Globus pallidus (tissue), 1 donor: ENCODE measurements around the gene ZSCAN20.
A peak's percentile ranks its signal among the peaks of the same experiment; 100 is the strongest.

Experiments used
- DNase-seq: peaks from one replicate; pipeline ENCODE4 v3.0.0-alpha.2; 2015; ENCODE audit warnings: low spot score

Gene ZSCAN20

DNA sequence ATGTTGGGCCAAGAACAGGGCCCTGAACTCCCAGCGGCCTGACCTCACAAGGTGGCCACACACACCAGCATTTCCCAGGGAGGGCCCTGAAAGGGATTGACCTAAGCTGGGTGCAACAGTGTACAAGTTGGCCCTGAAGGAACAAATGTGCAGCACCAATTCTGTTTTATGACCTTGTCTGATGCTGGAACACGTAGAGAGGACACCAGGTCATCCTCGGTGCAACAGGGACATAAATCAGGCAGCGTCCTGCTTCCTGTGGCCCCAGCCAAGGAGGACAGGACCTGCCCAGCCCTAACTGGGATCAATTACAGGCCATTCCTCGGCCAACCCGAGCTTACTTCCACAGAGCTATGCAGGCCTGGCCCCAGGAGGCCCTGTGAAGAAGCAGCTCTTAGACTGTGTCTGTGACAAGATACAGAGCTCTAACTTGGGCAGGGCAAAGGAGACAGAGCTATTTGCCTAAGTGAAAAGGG is 28.7 kb upstream of the ZSCAN20 start:
- DNase-seq, result no peak

GRCh38 chr1:33445108-33445507 is 27.3 kb upstream of the ZSCAN20 start:
- DNase-seq, result no peak

DNA sequence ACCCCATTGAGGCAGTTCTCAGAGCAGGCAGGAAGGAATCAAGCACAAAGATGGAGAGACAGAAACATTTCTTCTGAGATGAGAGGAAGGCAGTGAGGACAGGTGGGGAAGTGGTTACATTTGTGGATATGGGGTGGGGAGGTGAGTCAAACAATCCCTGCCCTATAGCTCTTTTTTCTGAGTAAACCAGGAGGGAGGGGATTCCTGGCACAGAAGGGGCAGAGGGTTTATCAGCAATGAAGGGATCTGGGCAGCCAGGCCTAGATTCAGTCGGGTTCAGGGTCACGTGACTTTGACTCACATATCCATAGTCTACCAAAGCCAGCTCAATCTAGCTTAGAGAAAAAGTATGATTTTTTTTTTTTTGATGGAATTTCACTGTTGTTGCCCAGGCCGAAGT is 25.9 kb upstream of the ZSCAN20 start:
- no peak for DNase-seq

GRCh38 chr1:33454646-33455282 is 17.7 kb upstream of the ZSCAN20 start:
- no peak for DNase-seq

- DNase-seq, result peak; percentile 74
Observed at GRCh38 chr1:33455539-33456501, 16.6 kb upstream of the ZSCAN20 start.

GRCh38 chr1:33456502-33456886 is 16.0 kb upstream of the ZSCAN20 start:
- DNase-seq, result no peak

- DNase-seq, result no peak
Observed at GRCh38 chr1:33459691-33460090, 12.8 kb upstream of the ZSCAN20 start.

DNA sequence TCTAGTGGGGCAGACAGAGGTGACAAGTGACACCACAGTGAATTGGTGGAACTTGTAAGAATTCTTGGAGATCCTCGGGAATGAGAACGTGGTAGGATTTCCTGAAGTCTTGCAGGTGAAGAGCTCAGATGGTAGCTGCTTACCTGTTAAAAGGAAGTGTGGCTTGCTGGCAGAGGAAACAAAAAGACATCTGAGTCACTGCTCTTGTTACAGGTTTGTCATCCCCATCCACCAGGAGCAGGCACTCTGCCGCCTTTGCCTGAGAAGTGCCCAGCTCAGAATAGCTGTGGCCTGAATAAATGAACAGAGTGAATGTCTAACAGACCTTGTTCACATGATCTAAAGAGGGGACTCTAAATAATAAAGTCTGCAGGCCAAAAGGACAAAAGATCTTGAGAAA is 12.3 kb upstream of the ZSCAN20 start:
- no peak for DNase-seq

DNA sequence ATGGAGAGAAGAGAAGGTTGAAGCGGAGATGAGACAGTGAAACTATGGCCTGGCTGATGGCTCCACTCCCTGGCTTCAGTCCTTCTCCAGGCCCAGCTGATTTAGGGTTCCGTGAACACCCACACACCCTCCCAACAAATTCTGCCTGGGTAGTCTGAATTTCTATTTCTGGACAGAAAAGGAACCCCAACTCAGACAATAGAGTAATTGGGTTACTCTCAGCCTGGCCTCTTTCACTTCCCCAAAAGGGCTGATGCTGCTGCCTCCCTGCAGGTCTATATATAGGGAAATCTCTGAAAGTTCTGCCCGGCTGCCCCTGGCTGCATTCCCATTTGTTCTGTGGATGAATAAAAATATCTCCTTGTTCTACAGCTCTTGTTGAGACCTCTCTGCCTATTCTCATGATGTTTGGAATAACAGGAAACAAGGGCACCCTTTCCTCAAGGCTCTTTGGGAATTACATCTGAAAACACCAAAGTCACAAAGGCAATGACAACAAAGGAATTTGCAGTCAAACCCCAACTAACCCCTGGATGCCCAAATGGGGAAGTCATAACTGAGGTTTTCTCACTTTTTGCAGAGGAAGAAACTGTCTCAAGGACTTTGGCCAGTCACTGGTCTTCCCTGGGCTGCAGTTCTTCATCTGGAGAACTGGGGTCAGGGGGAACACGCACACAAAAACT is 11.4 kb upstream of the ZSCAN20 start:
- peak; percentile 69 for DNase-seq

DNA sequence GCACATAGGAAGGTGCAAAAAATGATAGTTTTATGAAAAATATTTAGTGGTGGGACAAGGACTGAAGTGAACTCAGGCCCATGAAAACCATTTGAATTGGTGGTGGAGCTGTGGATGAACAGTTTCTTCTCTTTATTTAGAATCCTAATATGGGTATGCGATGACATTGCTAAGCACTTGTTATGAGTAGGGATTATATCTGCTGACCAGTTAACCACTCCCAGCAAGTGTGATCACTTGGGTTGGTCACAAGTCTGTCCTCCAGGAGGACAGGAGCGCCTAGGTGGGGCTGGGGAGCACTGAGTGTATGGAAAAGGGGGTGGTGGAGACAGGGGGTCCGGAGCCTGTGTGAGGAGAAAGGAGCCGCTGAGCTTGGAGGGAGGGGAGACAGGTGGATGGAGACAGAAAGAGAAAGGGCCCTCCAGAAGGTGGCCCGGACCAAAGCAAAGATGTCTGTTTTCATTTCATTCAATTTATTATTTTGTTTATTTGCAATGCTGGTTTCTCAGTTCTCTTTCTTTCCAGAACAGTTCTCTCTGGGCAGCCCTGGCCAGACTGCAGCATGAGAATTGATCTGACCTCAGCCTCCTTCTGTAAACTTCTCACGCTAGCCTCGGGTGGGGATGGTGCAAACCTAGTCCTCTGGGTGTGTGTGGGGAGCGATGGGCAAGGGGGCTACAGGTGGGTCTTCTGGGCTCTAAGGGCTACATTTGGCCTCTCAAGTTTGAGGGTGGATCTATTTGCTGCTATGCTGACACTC is 9.9 kb upstream of the ZSCAN20 start:
- DNase-seq, result no peak

GRCh38 chr1:33464552-33464951 is 7.9 kb upstream of the ZSCAN20 start:
- no peak for DNase-seq

DNA sequence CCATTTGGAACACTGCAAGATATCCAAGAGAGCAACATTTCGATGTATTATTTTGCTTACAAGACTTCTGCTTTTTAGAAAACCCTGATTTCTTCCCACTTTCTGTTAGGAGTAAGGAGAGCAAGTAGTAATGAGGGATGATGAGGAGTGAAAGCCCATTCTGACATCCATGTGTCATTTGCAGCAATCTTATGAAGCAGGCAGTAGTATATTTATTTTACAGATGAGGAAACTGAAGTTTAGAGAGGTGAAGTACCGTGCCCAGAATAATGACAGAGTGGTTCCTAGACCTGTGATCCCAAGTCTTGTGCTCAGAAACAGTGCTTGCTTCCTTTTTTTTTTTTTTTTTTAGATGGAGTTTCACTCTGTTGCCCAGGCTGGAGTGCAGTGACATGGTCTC is 7.1 kb upstream of the ZSCAN20 start:
- DNase-seq, result no peak

DNA sequence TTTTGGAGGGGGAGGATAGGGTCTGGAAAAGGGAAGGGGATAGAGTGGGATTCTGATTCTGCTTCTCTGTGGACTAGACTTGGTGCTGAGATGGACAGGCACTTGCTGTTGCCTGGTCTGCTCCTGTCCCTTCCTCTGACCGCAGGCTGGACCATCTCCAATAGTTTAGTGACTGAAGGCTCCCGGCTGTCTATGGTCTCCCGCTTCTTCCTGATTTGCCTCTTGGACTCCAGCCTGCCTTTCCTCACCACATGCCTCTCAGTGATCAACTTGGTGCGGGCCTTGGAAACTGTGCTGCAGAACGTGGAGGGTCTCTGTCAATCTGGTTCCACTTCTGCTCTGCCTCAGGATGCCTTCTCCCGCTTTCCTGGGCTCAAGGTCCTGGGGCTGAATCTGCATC is 6.3 kb upstream of the ZSCAN20 start:
- no peak for DNase-seq

DNA sequence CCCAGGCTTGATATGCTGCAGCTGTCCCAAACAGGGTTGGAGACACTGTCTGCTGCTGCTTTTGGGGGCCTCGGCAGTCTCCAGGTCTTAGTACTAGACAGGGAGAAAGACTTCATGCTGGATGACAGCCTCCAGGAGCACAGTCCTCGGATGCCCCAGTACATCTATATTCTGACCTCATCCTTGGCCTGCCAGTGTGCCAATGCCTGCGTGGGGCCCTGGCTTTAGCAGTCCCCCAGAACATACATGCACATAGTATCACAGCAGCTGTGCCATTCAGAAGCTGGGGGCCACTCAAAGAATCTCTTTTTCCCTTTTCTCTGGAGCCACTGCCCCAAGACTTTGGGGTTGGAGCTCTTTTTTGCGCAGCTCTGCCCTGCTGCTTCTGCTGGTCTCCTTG is 4.4 kb upstream of the ZSCAN20 start:
- DNase-seq, result no peak

GRCh38 chr1:33468531-33468930 is 3.9 kb upstream of the ZSCAN20 start:
- DNase-seq, result no peak

GRCh38 chr1:33468967-33469366 is 3.5 kb upstream of the ZSCAN20 start:
- DNase-seq, result no peak

DNA sequence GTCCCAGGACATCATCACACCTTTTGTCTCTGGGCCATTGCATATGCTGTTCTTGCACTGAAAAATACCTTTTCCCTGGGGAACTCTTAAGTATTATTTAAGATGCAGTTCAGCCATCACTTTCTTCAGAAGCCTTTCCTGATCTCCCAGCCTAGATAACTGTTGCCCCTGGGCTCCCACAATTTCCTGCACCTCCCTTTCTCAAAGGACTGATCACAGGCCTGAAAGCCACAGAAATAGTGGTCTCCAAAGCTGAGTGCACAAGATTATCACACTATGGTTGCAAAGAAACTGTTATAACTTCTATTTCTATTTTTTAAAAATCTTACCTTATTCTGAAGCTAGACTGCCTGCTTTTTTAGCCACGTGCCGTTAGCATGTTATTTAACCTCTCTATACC is 2.8 kb upstream of the ZSCAN20 start:
- no peak for DNase-seq

DNA sequence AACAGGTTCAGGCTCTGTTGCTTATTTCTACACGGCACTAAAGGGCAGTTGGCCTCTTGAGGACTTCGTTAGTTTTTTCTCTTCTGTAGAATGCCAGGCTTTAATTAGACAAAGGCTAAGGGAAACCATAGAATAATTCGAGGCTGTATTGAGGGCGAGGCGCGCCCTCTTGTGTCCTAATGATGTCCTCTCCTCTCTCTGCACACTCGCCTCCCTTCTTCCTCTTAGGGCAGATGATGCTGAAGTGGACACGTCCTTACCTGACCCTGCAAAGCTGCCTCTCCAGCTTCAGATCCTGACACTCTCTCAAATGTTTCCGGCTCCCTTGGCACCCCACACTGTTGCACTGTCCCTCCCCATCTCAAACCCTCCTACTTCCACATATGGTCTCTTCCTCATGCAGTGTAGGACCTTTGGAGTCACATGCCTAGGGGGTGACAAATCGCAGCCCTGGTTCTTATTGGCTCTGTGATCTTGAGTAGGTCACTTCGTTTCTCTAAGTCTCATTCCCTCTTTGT is 1.9 kb upstream of the ZSCAN20 start:
- peak; percentile 90 for DNase-seq

GRCh38 chr1:33471416-33471815 is 1.0 kb upstream of the ZSCAN20 start:
- DNase-seq, result no peak

DNA sequence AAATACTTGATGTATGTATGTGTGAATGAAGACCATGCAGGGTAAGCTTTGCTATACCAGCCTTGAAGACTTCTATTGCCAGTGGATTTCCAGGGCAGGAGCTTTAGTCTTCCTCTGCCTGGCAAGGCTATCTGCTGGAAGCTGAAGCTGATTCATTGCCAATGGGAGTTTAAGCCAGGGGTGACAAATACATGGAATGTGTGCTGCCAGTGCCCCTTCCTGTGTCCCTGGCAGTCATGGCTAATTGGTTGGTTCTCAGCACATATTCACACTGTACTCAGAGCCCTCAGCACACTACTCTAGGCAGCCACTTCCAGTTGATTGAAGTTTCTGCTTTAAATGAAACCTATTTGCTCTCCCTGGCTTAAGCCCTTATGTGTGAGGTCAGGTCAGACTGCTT is 1.5 kb downstream of the ZSCAN20 start:
- DNase-seq, result no peak

DNA sequence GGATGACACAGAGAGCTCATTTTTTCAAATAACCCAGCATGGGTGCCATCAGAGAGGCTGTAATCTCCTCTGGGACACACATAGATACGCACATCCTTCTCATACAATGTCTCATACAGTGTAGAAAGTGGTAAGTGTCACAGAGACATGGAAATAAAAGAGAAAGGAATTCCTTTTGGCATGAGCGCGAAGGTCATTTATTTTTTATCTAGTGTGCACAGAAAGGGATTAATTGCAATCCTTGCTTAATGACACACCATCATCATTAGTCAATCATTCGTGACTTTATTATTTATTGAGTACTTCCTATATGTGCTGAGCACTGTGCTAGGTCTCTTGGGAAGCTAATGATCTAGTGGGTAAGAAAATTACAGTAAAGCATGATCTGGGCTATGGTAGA is 5.0 kb downstream of the ZSCAN20 start:
- DNase-seq, result no peak

DNA sequence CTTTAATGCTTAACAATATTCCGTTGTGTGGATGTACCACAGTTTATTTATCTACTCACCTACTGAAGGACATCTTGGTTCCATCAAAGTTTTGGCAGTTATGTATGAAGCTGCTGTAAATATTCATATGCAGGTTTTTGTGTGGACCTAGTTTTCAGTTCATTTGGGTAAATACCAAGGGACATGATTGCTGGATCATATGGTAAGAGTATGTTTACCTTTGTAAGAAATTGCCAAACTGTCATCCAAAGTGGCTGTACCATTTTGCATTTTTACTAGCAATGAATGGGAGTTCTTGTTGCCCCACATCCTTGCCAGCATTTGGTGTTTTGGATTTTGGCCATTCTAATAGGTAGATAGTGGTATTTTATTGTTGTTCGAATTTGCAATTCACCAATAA is 10.0 kb downstream of the ZSCAN20 start:
- DNase-seq, result no peak
